Testis (tissue), 3 donors: ENCODE results near the gene EGR4. TPM values are rescaled to one million over a fixed set of nuclear protein-coding genes. Genes with fewer than 3 reads are reported as not detected.
"Not testable (repeated sequence)": the region's sequence is repeated elsewhere in the genome, so short reads cannot be mapped to it uniquely, and the experiment has no call there.

Experiments
- DNase-seq: peaks from one replicate; pipeline ENCODE4 v3.0.0-alpha.2; 2019
- H3K27ac ChIP-seq, 2 donors: fragments of 200-600 bp; sonication (generic); one replicate each; pipeline ENCODE4 v1.5.1; 2019
- H3K27me3 ChIP-seq: fragments of 200-600 bp; sonication (generic); one replicate; pipeline ENCODE4 v1.5.1; 2019
- H3K36me3 ChIP-seq: fragments of 200-600 bp; sonication (generic); one replicate; pipeline ENCODE4 v1.5.1; 2017; ENCODE audit warnings: low read depth; ENCODE audit errors: missing control alignments
- H3K4me1 ChIP-seq: fragments of 200-600 bp; sonication (generic); one replicate; pipeline ENCODE4 v1.5.1; 2019
- H3K4me3 ChIP-seq, 2 donors: fragments of 200-600 bp; sonication (generic); one replicate each; pipeline ENCODE4 v1.5.1; 2017 to 2019
- H3K9me3 ChIP-seq: fragments of 200-600 bp; sonication (generic); one replicate; pipeline ENCODE4 v1.5.1; 2017
- CTCF ChIP-seq, 3 experiments: fragments of 450-650 bp in 2 of 3; fragments of 200-600 bp in 1 of 3; sonication (generic) in 1 of 3; IDR thresholded peaks; one replicate each; pipeline ENCODE4 v1.5.1; 2016 to 2019; ENCODE audit warnings: antibody characterized with exemption in 3 of 3, mild to moderate bottlenecking in 2 of 3, moderate library complexity in 1 of 3
- POLR2A ChIP-seq: fragments of 450-650 bp; IDR thresholded peaks from one replicate; pipeline ENCODE4 v1.6.1; 2017; ENCODE audit warnings: antibody characterized with exemption, mild to moderate bottlenecking, moderate library complexity
- WGBS, 2 donors: methylation state at CpG; one replicate each; pipeline ENCODE4 v1.1.5; 2018; 5-methylcytosine and 5-hydroxymethylcytosine counted together
- intact Hi-C: fragments of 100-400 bp; cut with DNase I; formaldehyde crosslinking; loops from one replicate; pipeline ENCODE4 v1.15.1; 2023; ENCODE audit warnings: low total_unique reads
- polyA plus RNA-seq: library from polyadenylated mRNA; stranded (reverse); fragments of 350-450 nt; fragmentation: Illumina TruSeq; extraction: RNeasy Lipid Tissue Mini Kit (QIAGEN cat#74804); gene quantifications from one replicate; pipeline ENCODE4 v1.2.3, GENCODE V29; 2014; ENCODE audit warnings: low read depth, low replicate concordance; ENCODE audit not compliant: insufficient read depth
- total RNA-seq, 2 donors: library from RNA; depleted of rRNA; stranded (reverse); fragments of >200 nt; gene quantifications; one replicate each; pipeline ENCODE4 v1.2.3, GENCODE V29; 2016

Gene EGR4
- total and polyA plus RNA-seq, 3 donors from 2014 or later = 4.6 to 14.9 (median 12.5) TPM

- Histone ChIP-seq H3K9me3 (no peaks in the 10 kb centered on the region), H3K27me3 (no peaks in the 10 kb centered on the region), H3K27ac (no peak overlapping the region), H3K4me1 (no peaks in the 10 kb centered on the region), H3K36me3 (no peaks in the 10 kb centered on the region), H3K4me3 (no peak overlapping the region)
- DNase-seq = no peak
- intact Hi-C loops = no loop called here
- TF ChIP-seq CTCF (IDR thresholded peaks at IDR 0.05) = no peak
- TF ChIP-seq POLR2A = no peak
- 90 to 94% methylated on average over 8 to 27 of the region's 28 CpGs for WGBS, 2 donors
Observed at GRCh38 chr2:73265298-73266060, 27.9 kb downstream of the EGR4 start.

- TF ChIP-seq POLR2A = no peak
- TF ChIP-seq CTCF (IDR thresholded peaks at IDR 0.05) = no peak
- DNase-seq = no peak
- H3K27me3 ChIP-seq = no peaks in the 10 kb centered on the region
- intact Hi-C loops = no loop called here
- H3K36me3 ChIP-seq = no peaks in the 10 kb centered on the region
- H3K27ac ChIP-seq = no peak overlapping the region
- no peaks in the 10 kb centered on the region for H3K4me1 ChIP-seq
- 89% methylated on average over 1 to 4 of the region's 4 CpGs for WGBS, 2 donors
- H3K9me3 ChIP-seq = no peaks in the 10 kb centered on the region
- no peak overlapping the region for H3K4me3 ChIP-seq
Observed at GRCh38 chr2:73264783-73265182, 28.6 kb downstream of the EGR4 start.

- TF ChIP-seq POLR2A (no peak), CTCF (IDR thresholded peaks at IDR 0.05) (no peak)
- H3K36me3 ChIP-seq = no peaks in the 10 kb centered on the region
- no peak overlapping the region for H3K4me3 ChIP-seq
- H3K4me1 ChIP-seq = no peaks in the 10 kb centered on the region
- no peak overlapping the region for H3K27ac ChIP-seq
- H3K9me3 ChIP-seq = no peaks in the 10 kb centered on the region
- no peaks in the 10 kb centered on the region for H3K27me3 ChIP-seq
- intact Hi-C loops = no loop called here
- DNase-seq = no peak
- WGBS, 2 donors = 93 to 95% methylated on average over 15 of the region's 15 CpGs
Observed at GRCh38 chr2:73264332-73264606, 29.1 kb downstream of the EGR4 start.

GRCh38 chr2:73263540-73264331 is 29.6 kb downstream of the EGR4 start:
- Histone ChIP-seq H3K4me1 (no peaks in the 10 kb centered on the region), H3K4me3 (no peak overlapping the region), H3K27me3 (no peaks in the 10 kb centered on the region), H3K27ac (no peak overlapping the region), H3K9me3 (no peaks in the 10 kb centered on the region), H3K36me3 (no peaks in the 10 kb centered on the region)
- TF ChIP-seq CTCF (IDR thresholded peaks at IDR 0.05) = no peak
- TF ChIP-seq POLR2A = no peak
- intact Hi-C loops = no loop called here
- 92 to 97% methylated on average over 7 to 16 of the region's 16 CpGs for WGBS, 2 donors
- DNase-seq = no peak

- H3K27ac ChIP-seq, H3K4me3 ChIP-seq, H3K4me1 ChIP-seq, intact Hi-C loops, H3K36me3 ChIP-seq, H3K9me3 ChIP-seq, H3K27me3 ChIP-seq, DNase-seq: not testable (repeated sequence)
- 95 to 97% methylated on average over 14 to 18 of the region's 18 CpGs for WGBS, 2 donors
Observed at GRCh38 chr2:73262691-73263429, 30.5 kb downstream of the EGR4 start.
